HCT116 (cell line): ENCODE results near the gene ZNF512. TPM values are rescaled to one million over a fixed set of nuclear protein-coding genes. Genes with fewer than 3 reads are reported as not detected.
"Not testable (repeated sequence)": the region's sequence is repeated elsewhere in the genome, so short reads cannot be mapped to it uniquely, and the experiment has no call there.

Source experiments
- ATAC-seq: fragments of 200-7000 bp; cut with Tn5 transposase; 2 replicates; pipeline ENCODE4 v1.9.1; 2020; ENCODE audit warnings: mild to moderate bottlenecking, moderate library complexity
- BruUV-seq: library from RNA; stranded (reverse); fragments of 400-500 nt; replicated peaks from 2 replicates; lab custom pipeline; 2021; lab: Mats Ljungman, UMichigan
- CTCF ChIA-PET: fragments of 300-600 bp; sonication (Branson Sonifier 250); formaldehyde crosslinking; loops from one replicate; lab custom pipeline; 2021; ENCODE audit warnings: antibody characterized with exemption; lab: Charles Lee
- POLR2A ChIA-PET: fragments of 300-600, 350-600 bp; sonication (Branson Sonifier 250); formaldehyde crosslinking; loops from one replicate; lab custom pipeline; 2021; ENCODE audit warnings: antibody characterized with exemption; lab: Charles Lee
- RAD21 ChIA-PET, 2 experiments: fragments of 300-600 bp; sonication (Branson Sonifier 250); formaldehyde crosslinking; loops; one replicate each; lab custom pipeline; 2023; ENCODE audit warnings: low total read pairs in 2 of 2; ENCODE audit not compliant: uncharacterized antibody in 2 of 2, unreplicated experiment in 2 of 2, low non-redundant PET in 1 of 2; lab: Charles Lee
- DNase-seq: peaks from one replicate; pipeline ENCODE4 v3.0.0-alpha.2; 2010; ENCODE audit warnings: low read depth, low spot score
- H2AFZ ChIP-seq: fragments of 200-600 bp; shearing (Covaris generic), sonication (generic); 2 replicates; pipeline ENCODE4 v1.6.1; 2017; ENCODE audit warnings: low read depth, mixed run types, mixed read lengths, antibody characterized with exemption, low read length; ENCODE audit not compliant: poor library complexity, severe bottlenecking
- H3K27ac ChIP-seq: 2 replicates; pipeline ENCODE4 v1.5.1; 2012; ENCODE audit warnings: low read depth, low read length
- H3K27me3 ChIP-seq: fragments of 200-600 bp; sonication (generic); 2 replicates; pipeline ENCODE4 v1.6.1; 2016; ENCODE audit warnings: mixed run types, low read length, mixed read lengths; ENCODE audit not compliant: insufficient read depth
- H3K36me3 ChIP-seq, 2 experiments: fragments of 200-500 bp in 1 of 2; fragments of 200-600 bp in 1 of 2; sonication (Bioruptor generic) in 1 of 2; sonication (generic) in 1 of 2; 2 replicates each; pipeline versions ENCODE4 v1.5.1 to v1.6.1; 2014 to 2016; ENCODE audit warnings: low read length in 2 of 2, inconsistent platforms in 1 of 2, mixed read lengths in 1 of 2, mixed run types in 1 of 2; ENCODE audit not compliant: insufficient read depth in 2 of 2, control insufficient read depth in 1 of 2
- H3K4me1 ChIP-seq, 2 experiments: fragments of 200-600 bp in 1 of 2; sonication (generic) in 1 of 2; 2 replicates each; pipeline versions ENCODE4 v1.5.1 to v1.6.1; 2012 to 2017; ENCODE audit warnings: low read length in 2 of 2, inconsistent platforms in 1 of 2, mild to moderate bottlenecking in 1 of 2, mixed read lengths in 1 of 2, mixed run types in 1 of 2, moderate library complexity in 1 of 2; ENCODE audit not compliant: insufficient read depth in 2 of 2, control insufficient read depth in 1 of 2
- H3K4me2 ChIP-seq: fragments of 200-600 bp; sonication (generic); 2 replicates; pipeline ENCODE4 v1.6.1; 2017; ENCODE audit warnings: mixed run types, low read length, mixed read lengths
- H3K4me3 ChIP-seq, 2 experiments: fragments of 200-600 bp in 1 of 2; sonication (generic) in 1 of 2; replicated peaks in 1 of 2; 2 replicates each; pipeline ENCODE4 v1.5.1; 2011 to 2016; ENCODE audit warnings: low read length in 2 of 2, control low read depth in 1 of 2, low read depth in 1 of 2, mild to moderate bottlenecking in 1 of 2, mixed read lengths in 1 of 2, mixed run types in 1 of 2
- H3K79me2 ChIP-seq: fragments of 200-600 bp; sonication (generic); 2 replicates; pipeline ENCODE4 v1.6.1; 2017; ENCODE audit warnings: mild to moderate bottlenecking, mixed run types, low read length, moderate library complexity, mixed read lengths; ENCODE audit not compliant: insufficient read depth
- H3K9ac ChIP-seq: fragments of 200-600 bp; sonication (generic); 2 replicates; pipeline ENCODE4 v1.6.1; 2016; ENCODE audit warnings: low read length, mixed read lengths
- H3K9me2 ChIP-seq: fragments of 200-600 bp; sonication (generic), shearing (Covaris generic); 2 replicates; pipeline ENCODE4 v1.6.1; 2017; ENCODE audit warnings: mixed run types, mild to moderate bottlenecking, moderate library complexity; ENCODE audit not compliant: insufficient read depth
- H3K9me3 ChIP-seq, 2 experiments: fragments of 200-500 bp in 1 of 2; fragments of 200-600 bp in 1 of 2; sonication (Bioruptor generic) in 1 of 2; sonication (generic) in 1 of 2; 2 replicates each; pipeline ENCODE4 v1.6.1; 2014 to 2017; ENCODE audit warnings: low read length in 2 of 2, mixed read lengths in 2 of 2, inconsistent platforms in 1 of 2, low read depth in 1 of 2, mild to moderate bottlenecking in 1 of 2, mixed run types in 1 of 2, moderate library complexity in 1 of 2; ENCODE audit not compliant: control insufficient read depth in 1 of 2, insufficient read depth in 1 of 2
- H4K20me1 ChIP-seq: fragments of 200-600 bp; sonication (generic), shearing (Covaris generic); 2 replicates; pipeline ENCODE4 v1.6.1; 2017; ENCODE audit warnings: mixed run types, mild to moderate bottlenecking, moderate library complexity; ENCODE audit not compliant: insufficient read depth
- CEBPB ChIP-seq: IDR thresholded peaks from 2 replicates; pipeline ENCODE4 v1.6.1; 2012; ENCODE audit warnings: low read depth
- CTCF ChIP-seq, 3 experiments: fragments of 200-600 bp in 1 of 3; sonication (generic) in 1 of 3; IDR thresholded peaks in 2 of 3; conservative IDR thresholded peaks in 1 of 3; 2 replicates each; pipeline ENCODE4 v1.5.1; 2012 to 2017; ENCODE audit warnings: low read depth in 2 of 3, low read length in 2 of 3, antibody characterized with exemption in 1 of 3, borderline replicate concordance in 1 of 3, control low read depth in 1 of 3, mild to moderate bottlenecking in 1 of 3, mixed read lengths in 1 of 3, mixed run types in 1 of 3, moderate library complexity in 1 of 3; ENCODE audit not compliant: insufficient read depth in 1 of 3
- EZH2 ChIP-seq: fragments of 200-600 bp; sonication (generic); IDR thresholded peaks from 2 replicates; pipeline ENCODE4 v1.6.1; 2017; ENCODE audit warnings: antibody characterized with exemption, mixed run types
- POLR2AphosphoS5 ChIP-seq: IDR thresholded peaks from 2 replicates; pipeline ENCODE4 v1.6.1; 2011; ENCODE audit warnings: mild to moderate bottlenecking, low read depth, low read length, moderate library complexity
- SP1 ChIP-seq: IDR thresholded peaks from 2 replicates; pipeline ENCODE4 v1.6.1; 2012; ENCODE audit warnings: low read depth
- SRF ChIP-seq: IDR thresholded peaks from 2 replicates; pipeline ENCODE4 v1.6.1; 2012; ENCODE audit warnings: low read depth
- YY1 ChIP-seq: IDR thresholded peaks from 2 replicates; pipeline ENCODE4 v1.6.1; 2011; ENCODE audit warnings: low read length, low read depth, moderate library complexity, mild to moderate bottlenecking; ENCODE audit not compliant: insufficient replicate concordance; ENCODE audit errors: extremely low read depth
- ZNF274 ChIP-seq: fragments of 200-500 bp; sonication (Bioruptor generic); IDR thresholded peaks from 2 replicates; pipeline ENCODE4 v1.6.1; 2014; ENCODE audit warnings: mild to moderate bottlenecking, low read depth, low read length, inconsistent platforms
- intact Hi-C: fragments of 100-400 bp; cut with micrococcal nuclease; formaldehyde crosslinking; loops from 2 replicates; pipeline ENCODE4 v1.10.0; 2022
- total RNA-seq: library from RNA; stranded (reverse); gene quantifications from one replicate; pipeline ENCODE4 v1.2.1, GENCODE V29; 2021; ENCODE audit not compliant: unreplicated experiment
- TF ChIP-seq, protein P1 (sequence below): IDR thresholded peaks from 2 replicates; pipeline ENCODE4 v1.6.1; 2012; ENCODE audit warnings: low read depth
- TF ChIP-seq, protein P2 (sequence below): IDR thresholded peaks from 2 replicates; pipeline ENCODE4 v1.6.1; 2012

The ZNF512 gene
- total RNA-seq, 1 experiment from 2014 or later, result 33.0 TPM

GRCh38 chr2:27624943-27625342 is 42.1 kb downstream of the ZNF512 start:
- no peaks in the 10 kb centered on the region for H3K9me2 ChIP-seq
- peaks cover 23 to 32% of the 10 kb centered on the region in 2 experiments; a peak in 3 of 4 replicates for H3K36me3 ChIP-seq
- no peak overlapping the region for H3K4me2 ChIP-seq
- H4K20me1 ChIP-seq, result no peaks in the 10 kb centered on the region
- CTCF ChIA-PET, result no interaction called here
- POLR2A ChIA-PET, result no interaction called here
- H3K4me3 ChIP-seq, result no peak overlapping the region
- no peak overlapping the region for H2AFZ ChIP-seq
- peaks cover 9 to 29% of the 10 kb centered on the region in 2 experiments for H3K4me1 ChIP-seq
- peaks cover 11% of the 10 kb centered on the region for H3K79me2 ChIP-seq
- DNase-seq (no peak), ATAC-seq (no peak)
- H3K27ac ChIP-seq, result no peak overlapping the region
- no peak for TF ChIP-seq SRF
- TF ChIP-seq POLR2AphosphoS5, result no peak
- no peak for TF ChIP-seq YY1
- TF ChIP-seq, protein P1, sequence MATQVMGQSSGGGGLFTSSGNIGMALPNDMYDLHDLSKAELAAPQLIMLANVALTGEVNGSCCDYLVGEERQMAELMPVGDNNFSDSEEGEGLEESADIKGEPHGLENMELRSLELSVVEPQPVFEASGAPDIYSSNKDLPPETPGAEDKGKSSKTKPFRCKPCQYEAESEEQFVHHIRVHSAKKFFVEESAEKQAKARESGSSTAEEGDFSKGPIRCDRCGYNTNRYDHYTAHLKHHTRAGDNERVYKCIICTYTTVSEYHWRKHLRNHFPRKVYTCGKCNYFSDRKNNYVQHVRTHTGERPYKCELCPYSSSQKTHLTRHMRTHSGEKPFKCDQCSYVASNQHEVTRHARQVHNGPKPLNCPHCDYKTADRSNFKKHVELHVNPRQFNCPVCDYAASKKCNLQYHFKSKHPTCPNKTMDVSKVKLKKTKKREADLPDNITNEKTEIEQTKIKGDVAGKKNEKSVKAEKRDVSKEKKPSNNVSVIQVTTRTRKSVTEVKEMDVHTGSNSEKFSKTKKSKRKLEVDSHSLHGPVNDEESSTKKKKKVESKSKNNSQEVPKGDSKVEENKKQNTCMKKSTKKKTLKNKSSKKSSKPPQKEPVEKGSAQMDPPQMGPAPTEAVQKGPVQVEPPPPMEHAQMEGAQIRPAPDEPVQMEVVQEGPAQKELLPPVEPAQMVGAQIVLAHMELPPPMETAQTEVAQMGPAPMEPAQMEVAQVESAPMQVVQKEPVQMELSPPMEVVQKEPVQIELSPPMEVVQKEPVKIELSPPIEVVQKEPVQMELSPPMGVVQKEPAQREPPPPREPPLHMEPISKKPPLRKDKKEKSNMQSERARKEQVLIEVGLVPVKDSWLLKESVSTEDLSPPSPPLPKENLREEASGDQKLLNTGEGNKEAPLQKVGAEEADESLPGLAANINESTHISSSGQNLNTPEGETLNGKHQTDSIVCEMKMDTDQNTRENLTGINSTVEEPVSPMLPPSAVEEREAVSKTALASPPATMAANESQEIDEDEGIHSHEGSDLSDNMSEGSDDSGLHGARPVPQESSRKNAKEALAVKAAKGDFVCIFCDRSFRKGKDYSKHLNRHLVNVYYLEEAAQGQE, result no peak
- TF ChIP-seq CEBPB, result no peak
- TF ChIP-seq ZNF274, result no peak
- TF ChIP-seq, protein P2, sequence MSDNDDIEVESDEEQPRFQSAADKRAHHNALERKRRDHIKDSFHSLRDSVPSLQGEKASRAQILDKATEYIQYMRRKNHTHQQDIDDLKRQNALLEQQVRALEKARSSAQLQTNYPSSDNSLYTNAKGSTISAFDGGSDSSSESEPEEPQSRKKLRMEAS, result no peak
- TF ChIP-seq EZH2, result no peak
- TF ChIP-seq SP1, result no peak
- no peak for TF ChIP-seq CTCF (IDR thresholded peaks at IDR 0.05 in 2 of 3, conservative IDR thresholded peaks at IDR 0.05 in 1 of 3; ENCODE audit: borderline replicate concordance in 1 of 3, insufficient read depth in 1 of 3, low read depth in 2 of 3, low read length in 2 of 3)
- RAD21 ChIA-PET, result no interaction called here
- intact Hi-C loops, result loop anchor here (10.0 kb wide), 1 partner anchor 180 kb away; the partner anchor contains the start of gene KRTCAP3
- no peaks in the 10 kb centered on the region for H3K27me3 ChIP-seq
- H3K9ac ChIP-seq, result no peak overlapping the region
- no TSS peak for BruUV-seq
- no peaks in the 10 kb centered on the region for H3K9me3 ChIP-seq

DNA sequence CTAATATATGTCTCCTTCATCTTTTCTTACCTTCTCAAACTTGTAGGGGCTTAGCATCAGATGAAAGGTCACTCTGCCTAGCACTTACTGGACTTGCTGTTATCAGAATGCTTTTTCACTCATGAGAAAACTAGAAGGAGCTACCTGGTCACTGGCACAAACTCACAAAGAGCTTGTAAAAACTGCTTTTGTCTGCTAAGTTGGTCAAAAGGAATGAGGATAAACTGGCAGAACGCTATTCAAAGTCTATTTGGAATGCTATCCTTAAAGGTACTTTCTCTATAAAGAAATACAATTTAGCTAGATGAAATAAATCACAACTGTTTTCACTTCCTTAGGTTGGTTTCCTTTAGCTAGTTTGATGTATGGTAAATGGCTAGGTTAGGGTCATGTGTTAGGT is 43.5 kb downstream of the ZNF512 start:
- peaks cover 14% of the 10 kb centered on the region for H3K79me2 ChIP-seq
- H3K4me1 ChIP-seq, result peaks cover 9 to 30% of the 10 kb centered on the region in 2 experiments
- H3K9me2 ChIP-seq, H3K27ac ChIP-seq, ATAC-seq, BruUV-seq, H3K27me3 ChIP-seq, CTCF ChIA-PET, H4K20me1 ChIP-seq, RAD21 ChIA-PET, POLR2A ChIA-PET, H3K4me2 ChIP-seq, DNase-seq, H2AFZ ChIP-seq, H3K4me3 ChIP-seq, H3K9ac ChIP-seq, H3K9me3 ChIP-seq: not testable (repeated sequence)
- intact Hi-C loops, result loop anchor here (10.0 kb wide), 1 partner anchor 182 kb away; the partner anchor contains the start of gene KRTCAP3
- H3K36me3 ChIP-seq, result peaks cover 20 to 24% of the 10 kb centered on the region in 2 experiments; a peak in 3 of 4 replicates
